H9 (cell line): ENCODE results near the gene IRS2. TPM values are rescaled to one million over a fixed set of nuclear protein-coding genes. Genes with fewer than 3 reads are reported as not detected.

Experiments
- DNase-seq: peaks from one replicate; pipeline ENCODE4 v3.0.0-alpha.2; 2017
- H2AFZ ChIP-seq: one replicate; pipeline ENCODE4 v1.6.1; 2013; ENCODE audit warnings: mild to moderate bottlenecking, low read length, control low read depth, moderate library complexity
- H2AK5ac ChIP-seq: 2 replicates; pipeline ENCODE4 v1.6.1; 2013; ENCODE audit warnings: low read length, control low read depth, mixed read lengths; ENCODE audit not compliant: insufficient read length
- H2BK120ac ChIP-seq: one replicate; pipeline ENCODE4 v1.6.1; 2013; ENCODE audit warnings: low read depth, mild to moderate bottlenecking, low read length, control low read depth, inconsistent platforms; ENCODE audit not compliant: poor library complexity, severe bottlenecking
- H2BK12ac ChIP-seq: 2 replicates; pipeline ENCODE4 v1.6.1; 2013; ENCODE audit warnings: low read length, control low read depth, mixed read lengths, low read depth; ENCODE audit not compliant: insufficient read length
- H2BK15ac ChIP-seq: 2 replicates; pipeline ENCODE4 v1.6.1; 2013; ENCODE audit warnings: low read depth, low read length, control low read depth
- H2BK20ac ChIP-seq: one replicate; pipeline ENCODE4 v1.6.1; 2013; ENCODE audit warnings: low read depth, mild to moderate bottlenecking, low read length, control low read depth, inconsistent platforms; ENCODE audit not compliant: poor library complexity, severe bottlenecking
- H2BK5ac ChIP-seq: 2 replicates; pipeline ENCODE4 v1.6.1; 2013; ENCODE audit warnings: low read length, control low read depth, mixed read lengths; ENCODE audit not compliant: insufficient read length
- H3K14ac ChIP-seq: 2 replicates; pipeline ENCODE4 v1.6.1; 2013; ENCODE audit warnings: low read length, control low read depth; ENCODE audit not compliant: insufficient read depth
- H3K18ac ChIP-seq: 2 replicates; pipeline ENCODE4 v1.6.1; 2013; ENCODE audit warnings: low read depth, mild to moderate bottlenecking, mixed read lengths, low read length, control low read depth; ENCODE audit not compliant: insufficient read length
- H3K23ac ChIP-seq: 2 replicates; pipeline ENCODE4 v1.6.1; 2013; ENCODE audit warnings: low read length, control low read depth, mixed read lengths, low read depth; ENCODE audit not compliant: insufficient read length
- H3K23me2 ChIP-seq: 2 replicates; pipeline ENCODE4 v1.6.1; 2013; ENCODE audit warnings: low read depth, mild to moderate bottlenecking, mixed read lengths, low read length, control low read depth; ENCODE audit not compliant: insufficient read length, poor library complexity, severe bottlenecking
- H3K27ac ChIP-seq: 2 replicates; pipeline ENCODE4 v1.5.1; 2013; ENCODE audit warnings: low read length, control low read depth, mixed read lengths, low read depth; ENCODE audit not compliant: insufficient read length
- H3K27me3 ChIP-seq: 2 replicates; pipeline ENCODE4 v1.6.1; 2013; ENCODE audit warnings: low read length, control low read depth, inconsistent platforms; ENCODE audit not compliant: insufficient read depth
- H3K4ac ChIP-seq: 2 replicates; pipeline ENCODE4 v1.6.1; 2013; ENCODE audit warnings: low read depth, mild to moderate bottlenecking, control low read depth, inconsistent platforms, low read length, moderate library complexity
- H3K4me1 ChIP-seq: 2 replicates; pipeline ENCODE4 v1.6.1; 2013; ENCODE audit warnings: low read length, control low read depth, inconsistent platforms; ENCODE audit not compliant: insufficient read depth
- H3K4me2 ChIP-seq: 2 replicates; pipeline ENCODE4 v1.6.1; 2013; ENCODE audit warnings: low read length, control low read depth, mixed read lengths; ENCODE audit not compliant: insufficient read length, insufficient read depth
- H3K56ac ChIP-seq: 2 replicates; pipeline ENCODE4 v1.6.1; 2013; ENCODE audit warnings: low read depth, mild to moderate bottlenecking, mixed read lengths, low read length, control low read depth; ENCODE audit not compliant: insufficient read length
- H3K79me1 ChIP-seq: 2 replicates; pipeline ENCODE4 v1.6.1; 2013; ENCODE audit warnings: low read depth, mild to moderate bottlenecking, moderate library complexity, low read length, control low read depth, inconsistent platforms; ENCODE audit not compliant: insufficient read depth, poor library complexity, severe bottlenecking
- H3K79me2 ChIP-seq: 2 replicates; pipeline ENCODE4 v1.6.1; 2013; ENCODE audit warnings: low read length, control low read depth, inconsistent platforms; ENCODE audit not compliant: insufficient read depth
- H3K9ac ChIP-seq: 2 replicates; pipeline ENCODE4 v1.6.1; 2013; ENCODE audit warnings: low read length, control low read depth, mixed read lengths; ENCODE audit not compliant: insufficient read length; ENCODE audit errors: extremely low read depth
- H3K9me3 ChIP-seq: one replicate; pipeline ENCODE4 v1.6.1; 2013; ENCODE audit warnings: low read depth, low read length, inconsistent platforms; ENCODE audit not compliant: control insufficient read depth
- H3T11ph ChIP-seq: one replicate; pipeline ENCODE4 v1.6.1; 2013; ENCODE audit warnings: mild to moderate bottlenecking, low read length, control low read depth, inconsistent platforms
- H4K20me1 ChIP-seq: one replicate; pipeline ENCODE4 v1.6.1; 2013; ENCODE audit not compliant: control insufficient read depth, insufficient read length, insufficient read depth
- H4K5ac ChIP-seq: 2 replicates; pipeline ENCODE4 v1.6.1; 2013; ENCODE audit warnings: low read depth, mild to moderate bottlenecking, mixed read lengths, low read length, control low read depth; ENCODE audit not compliant: insufficient read length
- H4K8ac ChIP-seq: replicated peaks from 2 replicates; pipeline ENCODE4 v1.6.1; 2013; ENCODE audit warnings: low read length, control low read depth, mixed read lengths, low read depth; ENCODE audit not compliant: insufficient read length
- H4K91ac ChIP-seq: 2 replicates; pipeline ENCODE4 v1.6.1; 2013; ENCODE audit warnings: low read depth, mild to moderate bottlenecking, moderate library complexity, mixed read lengths, low read length, control low read depth; ENCODE audit not compliant: insufficient read length
- H3K27ac Mint-ChIP-seq, 3 experiments: 2 replicates in 2 of 3; 3 replicates in 1 of 3; pipeline ENCODE4 v1.8.0; 2020 to 2021; ENCODE audit warnings: mixed read lengths in 3 of 3, mild to moderate bottlenecking in 1 of 3, moderate library complexity in 1 of 3
- H3K27me3 Mint-ChIP-seq: 2 replicates; pipeline ENCODE4 v1.8.0; 2021; ENCODE audit warnings: low read depth, mild to moderate bottlenecking, moderate library complexity, mixed read lengths
- H3K36me3 Mint-ChIP-seq, 3 experiments: 2 replicates in 2 of 3; 3 replicates in 1 of 3; pipeline ENCODE4 v1.8.0; 2020 to 2021; ENCODE audit warnings: low read depth in 3 of 3, mixed read lengths in 3 of 3; ENCODE audit not compliant: insufficient read depth in 1 of 3
- H3K4me1 Mint-ChIP-seq, 2 experiments: 2 replicates each; pipeline ENCODE4 v1.8.0; 2020; ENCODE audit warnings: mixed read lengths in 2 of 2
- H3K4me3 Mint-ChIP-seq, 2 experiments: 2 replicates in 1 of 2; 3 replicates in 1 of 2; pipeline ENCODE4 v1.8.0; 2020 to 2021; ENCODE audit warnings: mild to moderate bottlenecking in 2 of 2, mixed read lengths in 2 of 2, moderate library complexity in 1 of 2
- H3K9me3 Mint-ChIP-seq, 2 experiments: 2 replicates in 1 of 2; 3 replicates in 1 of 2; pipeline ENCODE4 v1.8.0; 2020; ENCODE audit warnings: mild to moderate bottlenecking in 2 of 2, mixed read lengths in 2 of 2, moderate library complexity in 1 of 2
- WGBS: extraction: QIAGEN DNeasy Blood & Tissue Kit; methylation state at CpG from one replicate; pipeline ENCODE4 v1.1.7; 2013; ENCODE audit warnings: missing lambda C conversion rate, low lambda C conversion rate, mixed read lengths; ENCODE audit not compliant: insufficient read length; ENCODE audit errors: extremely low coverage; 5-methylcytosine and 5-hydroxymethylcytosine counted together
- total RNA-seq: library from RNA; stranded (reverse); gene quantifications from 2 replicates; pipeline ENCODE4 v1.2.1, GENCODE V29; 2021
- TF ChIP-seq, protein P1 (sequence below): fragments of 200-600 bp; sonication (generic); conservative IDR thresholded peaks from 3 replicates; pipeline ENCODE4 v1.8.0; 2021; ENCODE audit warnings: antibody characterized with exemption, mild to moderate bottlenecking

Gene IRS2
- total RNA-seq, 1 experiment from 2014 or later, result 10.1 TPM

DNA sequence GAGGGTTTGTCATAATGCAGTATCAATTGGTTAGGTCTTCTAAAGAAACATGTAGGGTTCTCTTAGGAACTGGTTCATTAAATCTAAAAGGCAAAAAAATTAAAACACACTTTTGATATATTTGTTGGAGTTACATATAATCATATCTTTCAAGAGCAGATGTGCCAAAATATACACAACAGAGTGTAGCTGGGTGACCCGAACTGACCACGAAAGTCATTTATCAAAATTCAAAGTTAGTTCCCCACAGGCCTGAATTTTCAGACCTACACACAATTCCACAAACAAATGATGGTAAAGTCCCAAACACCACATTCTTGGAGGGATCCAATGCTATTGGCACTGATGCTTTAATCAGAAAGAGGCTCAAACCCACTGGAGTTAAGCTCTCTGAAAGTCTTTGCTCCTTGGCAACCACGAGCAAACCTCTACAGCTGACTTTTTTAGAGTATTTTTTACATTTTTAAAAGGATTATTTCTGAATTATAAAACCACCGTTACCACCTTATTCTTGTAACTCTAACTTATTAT, 50.9 kb downstream of the IRS2 start:
- Histone ChIP-seq H3K27ac (no peak overlapping the region), H3K79me2 (no peaks in the 10 kb centered on the region), H3K27me3 (no peaks in the 10 kb centered on the region), H2BK15ac (no peak overlapping the region), H3K18ac (no peak overlapping the region), H3K4ac (no peak overlapping the region), H3K79me1 (no peaks in the 10 kb centered on the region), H3T11ph (no peak overlapping the region), H4K20me1 (no peaks in the 10 kb centered on the region), H4K91ac (no peak overlapping the region), H3K23me2 (no peaks in the 10 kb centered on the region), H3K23ac (no peak overlapping the region), H3K14ac (no peak overlapping the region), H3K9me3 (no peaks in the 10 kb centered on the region), H4K8ac (no peak overlapping the region), H4K5ac (no peak overlapping the region), H3K56ac (no peak overlapping the region), H3K4me1 (no peaks in the 10 kb centered on the region), H3K9ac (no peak overlapping the region), H2BK5ac (no peak overlapping the region), H2BK120ac (no peak overlapping the region), H3K4me2 (no peak overlapping the region), H2BK20ac (no peak overlapping the region), H2AFZ (no peak overlapping the region), H2AK5ac (no peak overlapping the region), H2BK12ac (no peak overlapping the region)
- H3K4me3 Mint-ChIP-seq, result no peak overlapping the region
- H3K27me3 Mint-ChIP-seq, result no peaks in the 10 kb centered on the region; the same call in 1 of the 2 replicates
- peaks cover 0 to 3% of the 10 kb centered on the region in 2 experiments; a peak in 1 of 5 replicates for H3K9me3 Mint-ChIP-seq
- no peaks in the 10 kb centered on the region; a peak in 1 of 7 replicates for H3K36me3 Mint-ChIP-seq
- peaks cover 3 to 7% of the 10 kb centered on the region in 2 experiments; a peak in 2 of 4 replicates for H3K4me1 Mint-ChIP-seq
- H3K27ac Mint-ChIP-seq, result no peak overlapping the region
- no CpG with 5 or more reads among the region's 4 CpGs for WGBS
- no peak for DNase-seq
- TF ChIP-seq, protein P1, sequence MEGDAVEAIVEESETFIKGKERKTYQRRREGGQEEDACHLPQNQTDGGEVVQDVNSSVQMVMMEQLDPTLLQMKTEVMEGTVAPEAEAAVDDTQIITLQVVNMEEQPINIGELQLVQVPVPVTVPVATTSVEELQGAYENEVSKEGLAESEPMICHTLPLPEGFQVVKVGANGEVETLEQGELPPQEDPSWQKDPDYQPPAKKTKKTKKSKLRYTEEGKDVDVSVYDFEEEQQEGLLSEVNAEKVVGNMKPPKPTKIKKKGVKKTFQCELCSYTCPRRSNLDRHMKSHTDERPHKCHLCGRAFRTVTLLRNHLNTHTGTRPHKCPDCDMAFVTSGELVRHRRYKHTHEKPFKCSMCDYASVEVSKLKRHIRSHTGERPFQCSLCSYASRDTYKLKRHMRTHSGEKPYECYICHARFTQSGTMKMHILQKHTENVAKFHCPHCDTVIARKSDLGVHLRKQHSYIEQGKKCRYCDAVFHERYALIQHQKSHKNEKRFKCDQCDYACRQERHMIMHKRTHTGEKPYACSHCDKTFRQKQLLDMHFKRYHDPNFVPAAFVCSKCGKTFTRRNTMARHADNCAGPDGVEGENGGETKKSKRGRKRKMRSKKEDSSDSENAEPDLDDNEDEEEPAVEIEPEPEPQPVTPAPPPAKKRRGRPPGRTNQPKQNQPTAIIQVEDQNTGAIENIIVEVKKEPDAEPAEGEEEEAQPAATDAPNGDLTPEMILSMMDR, result no peak
